Immature natural killer cell (primary cell): ENCODE measurements around the gene TCF21. TPM values are rescaled to one million over a fixed set of nuclear protein-coding genes. Genes with fewer than 3 reads are reported as not detected.

Source experiments
- DNase-seq, 3 donors: peaks; one replicate each; pipeline ENCODE4 v3.0.0; 2022; ENCODE audit warnings: mixed read lengths in 1 of 3
- H3K27ac Mint-ChIP-seq, 6 donors: one replicate each; pipeline ENCODE4 v1.8.0; 2020; ENCODE audit warnings: mixed read lengths in 6 of 6, mild to moderate bottlenecking in 5 of 6, inconsistent platforms in 4 of 6, moderate library complexity in 3 of 6
- H3K27me3 Mint-ChIP-seq, 3 donors: one replicate each; pipeline ENCODE4 v1.8.0; 2020 to 2021; ENCODE audit warnings: low read depth in 3 of 3, mild to moderate bottlenecking in 3 of 3, mixed read lengths in 3 of 3, moderate library complexity in 3 of 3, inconsistent platforms in 1 of 3
- H3K36me3 Mint-ChIP-seq, 3 donors: one replicate each; pipeline ENCODE4 v1.8.0; 2020; ENCODE audit warnings: mixed read lengths in 3 of 3, inconsistent platforms in 2 of 3, mild to moderate bottlenecking in 2 of 3
- H3K4me1 Mint-ChIP-seq, 2 donors: one replicate each; pipeline ENCODE4 v1.8.0; 2020; ENCODE audit warnings: inconsistent platforms in 2 of 2, mild to moderate bottlenecking in 2 of 2, mixed read lengths in 2 of 2, moderate library complexity in 1 of 2
- H3K4me3 Mint-ChIP-seq, 5 donors: one replicate each; pipeline ENCODE4 v1.8.0; 2020; ENCODE audit warnings: mild to moderate bottlenecking in 5 of 5, mixed read lengths in 5 of 5, inconsistent platforms in 3 of 5, moderate library complexity in 3 of 5
- H3K9me3 Mint-ChIP-seq, 6 donors: one replicate each; pipeline ENCODE4 v1.8.0; 2020; ENCODE audit warnings: mild to moderate bottlenecking in 6 of 6, mixed read lengths in 6 of 6, inconsistent platforms in 4 of 6, moderate library complexity in 3 of 6
- polyA plus RNA-seq, 3 donors: library from polyadenylated mRNA; unstranded; fragments of 300-500 nt; fragmentation: Illumina TruSeq; gene quantifications; one replicate each; pipeline ENCODE4 v1.2.3, GENCODE V29; 2021

Gene TCF21
- polyA plus RNA-seq, 3 donors from 2014 or later = not detected

GRCh38 chr6:133871131-133871530 is 17.8 kb upstream of the TCF21 start:
- Mint-ChIP-seq H3K27ac (no peak overlapping the region), H3K4me1 (no peaks in the 10 kb centered on the region), H3K4me3 (no peak overlapping the region), H3K9me3 (no peaks in the 10 kb centered on the region), H3K36me3 (no peaks in the 10 kb centered on the region), H3K27me3 (peaks cover 0 to 7% (median under 1%) of the 10 kb centered on the region in 3 donors)
- DNase-seq = no peak

GRCh38 chr6:133873538-133873937 is 15.4 kb upstream of the TCF21 start:
- DNase-seq = no peak
- Mint-ChIP-seq H3K36me3 (no peaks in the 10 kb centered on the region), H3K4me1 (no peaks in the 10 kb centered on the region), H3K27ac (no peak overlapping the region), H3K4me3 (no peak overlapping the region), H3K27me3 (peaks cover 0 to 7% (median 2%) of the 10 kb centered on the region in 3 donors), H3K9me3 (no peaks in the 10 kb centered on the region)

- no peak overlapping the region for H3K4me3 Mint-ChIP-seq
- no peak for DNase-seq
- no peaks in the 10 kb centered on the region for H3K36me3 Mint-ChIP-seq
- H3K9me3 Mint-ChIP-seq = no peaks in the 10 kb centered on the region
- no peak overlapping the region for H3K27ac Mint-ChIP-seq
- no peaks in the 10 kb centered on the region for H3K4me1 Mint-ChIP-seq
- H3K27me3 Mint-ChIP-seq = peaks cover 2% of the 10 kb centered on the region in 3 donors
These were observed 11.8 kb upstream of the TCF21 start for GRCh38 chr6:133877116-133877515.

GRCh38 chr6:133880006-133880405 is 8.9 kb upstream of the TCF21 start:
- no peaks in the 10 kb centered on the region for H3K36me3 Mint-ChIP-seq
- no peaks in the 10 kb centered on the region for H3K9me3 Mint-ChIP-seq
- H3K27me3 Mint-ChIP-seq = peaks cover 2 to 13% (median 3%) of the 10 kb centered on the region in 3 donors
- H3K27ac Mint-ChIP-seq = no peak overlapping the region
- DNase-seq = no peak
- no peak overlapping the region for H3K4me3 Mint-ChIP-seq
- no peaks in the 10 kb centered on the region for H3K4me1 Mint-ChIP-seq

- DNase-seq = no peak
- Mint-ChIP-seq H3K4me3 (no peak overlapping the region), H3K4me1 (no peaks in the 10 kb centered on the region), H3K36me3 (no peaks in the 10 kb centered on the region), H3K9me3 (no peaks in the 10 kb centered on the region), H3K27ac (no peak overlapping the region), H3K27me3 (peaks cover 2 to 13% (median 3%) of the 10 kb centered on the region in 3 donors)
These were observed 8.0 kb upstream of the TCF21 start for GRCh38 chr6:133880896-133881295.

GRCh38 chr6:133886104-133886775 is 2.7 kb upstream of the TCF21 start:
- Mint-ChIP-seq H3K36me3 (no peaks in the 10 kb centered on the region), H3K4me3 (no peak overlapping the region), H3K27ac (no peak overlapping the region), H3K9me3 (no peaks in the 10 kb centered on the region), H3K4me1 (peaks cover 11 to 13% of the 10 kb centered on the region in 2 donors), H3K27me3 (peaks cover 10 to 42% (median 23%) of the 10 kb centered on the region in 3 donors)
- DNase-seq = no peak

GRCh38 chr6:133887156-133887879 is 1.6 kb upstream of the TCF21 start:
- Mint-ChIP-seq H3K4me1 (peaks cover 14 to 21% of the 10 kb centered on the region in 2 donors), H3K36me3 (no peaks in the 10 kb centered on the region), H3K9me3 (no peaks in the 10 kb centered on the region), H3K27me3 (peaks cover 10 to 47% (median 25%) of the 10 kb centered on the region in 3 donors), H3K27ac (no peak overlapping the region), H3K4me3 (no peak overlapping the region)
- no peak for DNase-seq

GRCh38 chr6:133887880-133888230 is 1.1 kb upstream of the TCF21 start:
- Mint-ChIP-seq H3K27me3 (peaks cover 11 to 52% (median 28%) of the 10 kb centered on the region in 3 donors), H3K36me3 (no peaks in the 10 kb centered on the region), H3K9me3 (no peaks in the 10 kb centered on the region), H3K27ac (no peak overlapping the region), H3K4me1 (peaks cover 14 to 21% of the 10 kb centered on the region in 2 donors), H3K4me3 (no peak overlapping the region)
- DNase-seq = no peak

GRCh38 chr6:133889557-133890403 is 867 bp downstream of the TCF21 start:
- H3K4me3 Mint-ChIP-seq = peak overlapping the region in 2 of 5 donors; percentile 16 to 21
- H3K4me1 Mint-ChIP-seq = peaks cover 14 to 21% of the 10 kb centered on the region in 2 donors
- H3K9me3 Mint-ChIP-seq = no peaks in the 10 kb centered on the region
- DNase-seq = no peak
- H3K27me3 Mint-ChIP-seq = peaks cover 21 to 59% (median 45%) of the 10 kb centered on the region in 3 donors
- no peaks in the 10 kb centered on the region for H3K36me3 Mint-ChIP-seq
- no peak overlapping the region for H3K27ac Mint-ChIP-seq

GRCh38 chr6:133890711-133891148 is 1.8 kb downstream of the TCF21 start:
- H3K4me3 Mint-ChIP-seq = peak overlapping the region; percentile 55 to 85 (median 61)
- H3K36me3 Mint-ChIP-seq = no peaks in the 10 kb centered on the region
- peaks cover 14 to 21% of the 10 kb centered on the region in 2 donors for H3K4me1 Mint-ChIP-seq
- no peaks in the 10 kb centered on the region for H3K9me3 Mint-ChIP-seq
- no peak for DNase-seq
- no peak overlapping the region for H3K27ac Mint-ChIP-seq
- peaks cover 21 to 61% (median 45%) of the 10 kb centered on the region in 3 donors for H3K27me3 Mint-ChIP-seq

- Mint-ChIP-seq H3K36me3 (no peaks in the 10 kb centered on the region), H3K27ac (no peak overlapping the region), H3K4me3 (peak overlapping the region; percentile 55 to 85 (median 62)), H3K4me1 (peaks cover 14 to 21% of the 10 kb centered on the region in 2 donors), H3K9me3 (no peaks in the 10 kb centered on the region), H3K27me3 (peaks cover 21 to 63% (median 48%) of the 10 kb centered on the region in 3 donors)
- DNase-seq = no peak
These were observed 2.4 kb downstream of the TCF21 start for GRCh38 chr6:133891149-133891926.

- Mint-ChIP-seq H3K9me3 (no peaks in the 10 kb centered on the region), H3K27me3 (peaks cover 25 to 64% (median 51%) of the 10 kb centered on the region in 3 donors), H3K36me3 (no peaks in the 10 kb centered on the region), H3K27ac (no peak overlapping the region), H3K4me3 (peak overlapping the region; percentile 40 to 85 (median 54)), H3K4me1 (peaks cover 14 to 21% of the 10 kb centered on the region in 2 donors)
- DNase-seq = no peak
These were observed 3.3 kb downstream of the TCF21 start for GRCh38 chr6:133891927-133892812.
